Myocyte (in vitro differentiated cells): ENCODE measurements around the gene CISD3. TPM values are rescaled to one million over a fixed set of nuclear protein-coding genes. Genes with fewer than 3 reads are reported as not detected.

ENCODE experiments used
- DNase-seq: peaks from one replicate; pipeline ENCODE4 v3.0.0-alpha.2; 2012; ENCODE audit warnings: low read depth
- total RNA-seq: library from RNA; depleted of rRNA; stranded (reverse); fragments of >200 nt; gene quantifications from 2 replicates; pipeline ENCODE4 v1.2.3, GENCODE V29; 2014

Gene CISD3
- total RNA-seq, 1 donor from 2014 or later = 6.2 TPM

- DNase-seq = no peak
Measured at GRCh38 chr17:38727736-38728135, 2.4 kb upstream of the CISD3 start.

GRCh38 chr17:38728290-38728831, 1.8 kb upstream of the CISD3 start:
- no peak for DNase-seq

GRCh38 chr17:38729368-38729885, 714 bp upstream of the CISD3 start:
- DNase-seq = no peak

DNA sequence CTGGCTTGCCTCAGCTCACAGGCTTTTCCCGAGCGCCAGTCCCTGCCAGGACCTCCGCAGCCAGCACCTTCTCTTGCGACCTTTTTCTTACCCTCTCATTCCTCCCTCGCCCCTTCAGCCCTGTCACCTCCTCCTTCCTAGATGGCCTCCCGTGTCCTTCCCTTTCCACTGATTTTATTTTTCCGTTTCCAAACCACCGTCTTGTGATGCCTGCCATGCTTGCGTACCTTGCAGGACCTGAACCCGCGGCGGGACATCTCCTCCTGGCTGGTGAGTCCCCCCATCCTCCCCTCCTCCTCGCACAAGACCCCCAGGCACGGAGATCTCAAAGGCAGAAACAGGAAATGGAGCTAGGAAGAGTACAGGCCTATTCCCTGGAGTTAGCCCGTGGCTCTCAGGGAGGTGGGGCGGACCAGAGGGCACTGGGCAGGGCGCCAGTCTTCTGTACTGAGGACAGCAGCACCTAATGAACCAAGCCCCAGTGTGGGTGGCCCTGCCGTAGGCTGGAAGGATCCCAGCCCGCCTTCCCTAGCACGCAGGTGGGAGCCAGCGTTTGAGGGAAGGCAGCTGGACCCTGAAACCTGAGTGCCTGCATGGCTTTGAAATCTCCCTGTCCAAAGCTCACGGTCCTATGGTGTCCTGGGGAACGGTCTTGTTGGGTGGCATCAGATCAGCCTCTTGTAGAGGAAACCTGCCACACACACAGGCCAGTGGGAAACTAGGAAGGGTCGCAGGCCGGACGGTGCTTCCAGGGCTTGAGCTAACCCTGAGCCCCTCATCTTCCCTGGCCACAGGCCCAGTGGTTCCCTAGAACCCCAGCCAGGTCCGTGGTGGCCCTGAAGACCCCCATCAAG, 612 bp downstream of the CISD3 start:
- DNase-seq = peak; percentile 61

- DNase-seq = no peak
Measured at GRCh38 chr17:38731526-38732294, 1.6 kb downstream of the CISD3 start.

GRCh38 chr17:38732376-38733281, 2.5 kb downstream of the CISD3 start:
- no peak for DNase-seq

DNA sequence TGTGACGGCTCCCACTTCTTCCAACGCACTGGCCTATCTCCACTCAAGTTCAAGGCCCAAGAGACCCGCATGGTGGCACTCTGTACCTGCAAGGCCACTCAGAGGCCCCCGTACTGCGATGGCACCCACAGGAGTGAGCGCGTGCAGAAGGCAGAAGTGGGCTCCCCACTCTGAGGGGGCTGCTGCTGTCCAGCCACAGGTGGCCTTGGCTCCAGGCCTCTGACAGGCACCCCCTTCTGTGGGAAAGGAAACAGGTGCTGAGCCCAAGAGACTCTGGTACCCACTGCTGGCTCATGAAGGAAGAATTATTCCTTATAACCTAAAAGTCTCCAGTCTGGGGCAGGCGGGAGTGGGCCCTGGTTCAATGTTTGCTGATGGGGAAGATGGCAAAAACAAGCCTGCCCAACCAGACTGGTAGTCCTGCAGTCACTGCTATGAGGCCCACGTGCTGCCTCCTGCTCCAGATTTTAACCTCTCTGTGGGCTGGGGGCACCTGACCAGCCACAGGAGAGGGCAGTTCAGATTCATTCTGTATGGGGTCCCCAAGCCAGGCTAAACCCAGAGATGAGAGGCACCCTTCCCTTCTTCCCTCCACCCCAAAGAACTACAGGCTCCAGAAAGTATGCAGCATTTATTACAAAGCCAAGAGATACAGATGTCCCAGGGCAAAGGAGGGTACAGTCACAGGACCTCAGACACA, 3.3 kb downstream of the CISD3 start:
- DNase-seq = no peak

DNA sequence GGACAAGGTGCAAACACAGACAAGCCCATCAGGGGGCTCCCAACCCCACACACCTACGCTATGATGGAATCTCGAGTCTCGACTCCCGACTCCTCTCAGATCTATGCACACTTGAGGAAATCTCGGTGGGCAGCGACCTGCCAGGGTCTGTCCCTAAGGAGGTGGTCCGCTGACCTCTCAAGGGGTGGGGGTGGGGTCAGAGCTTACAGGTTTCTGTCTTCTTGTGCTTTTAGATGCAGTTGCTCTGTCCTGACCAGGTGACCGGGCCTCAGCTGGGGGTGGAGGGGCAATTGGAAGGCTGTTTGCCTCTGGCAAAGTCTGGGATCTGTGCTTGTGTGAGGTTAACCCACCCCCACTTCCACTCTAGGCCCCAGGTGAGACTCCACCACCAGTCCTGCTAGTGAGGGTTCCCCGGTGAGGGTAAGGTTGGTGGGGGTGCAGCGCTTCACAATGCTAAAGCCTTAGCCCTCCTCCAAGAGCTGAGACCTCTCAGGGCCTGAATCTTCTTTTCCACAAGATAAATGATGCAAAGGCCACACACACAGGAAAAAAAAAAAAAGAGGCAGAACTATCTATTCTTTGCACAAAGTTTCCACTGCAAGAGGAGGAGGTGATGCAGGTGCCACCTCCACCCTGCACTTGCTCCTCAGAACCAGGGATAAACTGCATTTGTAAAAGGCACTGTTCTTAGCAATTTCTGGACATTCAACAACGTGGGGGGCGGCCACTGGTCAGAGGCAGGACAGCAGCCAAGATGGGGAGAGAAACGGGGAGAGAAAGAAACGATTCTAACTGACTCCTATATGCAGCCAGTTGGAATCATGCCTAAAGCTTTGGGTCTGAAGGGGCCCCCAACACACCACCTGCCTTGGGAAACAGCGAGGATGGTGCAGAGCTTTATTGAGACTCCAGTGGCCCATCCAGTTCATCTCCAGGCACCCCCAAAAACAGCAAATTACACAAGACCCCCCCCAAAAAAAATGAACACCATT, 4.1 kb downstream of the CISD3 start:
- no peak for DNase-seq

DNA sequence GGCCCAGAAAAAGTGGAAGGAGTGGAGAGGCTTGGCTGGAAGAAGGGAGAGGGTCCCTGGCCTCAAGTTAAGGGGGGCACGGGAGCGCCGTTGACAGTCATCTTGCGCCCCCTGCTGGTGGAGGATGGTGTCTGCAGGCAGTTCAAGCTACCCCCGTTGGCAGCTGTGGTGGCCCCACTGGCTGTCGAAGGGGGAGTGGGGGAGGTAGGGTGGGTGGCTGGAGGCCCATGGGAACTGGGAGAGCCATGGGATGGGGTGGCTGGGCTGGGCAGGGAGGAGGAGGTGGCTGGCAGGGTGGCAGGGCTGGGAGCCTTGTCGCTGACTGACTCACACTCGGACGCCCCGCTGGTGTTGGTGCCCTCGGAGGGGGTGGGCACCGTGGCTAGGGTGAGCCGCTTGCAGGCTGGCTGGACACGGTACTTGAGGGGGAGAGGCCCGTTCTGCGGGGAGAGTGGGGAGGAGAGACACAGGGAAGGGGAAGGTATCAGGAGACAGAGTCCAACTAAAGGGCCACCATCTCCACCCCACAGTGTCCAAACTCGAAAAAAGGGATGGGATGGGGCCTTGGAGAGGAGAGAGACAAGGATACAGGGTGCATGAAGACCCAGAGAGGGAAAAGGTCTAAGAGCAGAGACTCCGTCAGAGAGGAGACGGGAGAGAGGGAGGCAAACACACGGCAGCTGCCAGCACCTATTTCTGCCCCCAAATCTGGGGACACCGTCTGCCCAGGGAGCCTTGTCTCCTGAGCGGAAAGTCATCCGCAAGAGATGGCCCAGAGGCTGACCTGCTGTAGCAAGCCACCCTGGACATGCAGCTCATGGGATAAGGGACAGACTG, 5.2 kb downstream of the CISD3 start:
- peak; percentile 57 for DNase-seq

GRCh38 chr17:38738007-38738662, 8.0 kb downstream of the CISD3 start:
- no peak for DNase-seq

DNA sequence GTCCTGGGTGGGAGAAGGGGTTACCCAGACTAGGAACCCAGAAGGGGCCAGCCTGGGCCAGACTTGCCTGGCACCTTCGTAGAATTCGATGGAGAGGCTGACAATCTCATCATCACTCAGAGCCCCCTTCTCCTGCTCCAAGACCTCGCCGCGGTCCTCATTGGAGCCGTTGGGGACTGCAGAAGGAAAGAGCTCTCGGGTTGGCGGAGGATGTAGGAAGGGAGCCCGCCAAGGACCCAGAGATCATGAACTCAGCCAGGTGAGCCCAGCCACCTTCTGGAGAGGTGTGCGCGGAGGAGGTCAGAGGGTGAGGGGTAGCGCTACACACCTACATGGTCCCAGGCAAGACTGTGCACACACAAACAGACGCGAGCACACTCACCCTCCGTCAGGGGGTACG, 8.5 kb downstream of the CISD3 start:
- no peak for DNase-seq

DNA sequence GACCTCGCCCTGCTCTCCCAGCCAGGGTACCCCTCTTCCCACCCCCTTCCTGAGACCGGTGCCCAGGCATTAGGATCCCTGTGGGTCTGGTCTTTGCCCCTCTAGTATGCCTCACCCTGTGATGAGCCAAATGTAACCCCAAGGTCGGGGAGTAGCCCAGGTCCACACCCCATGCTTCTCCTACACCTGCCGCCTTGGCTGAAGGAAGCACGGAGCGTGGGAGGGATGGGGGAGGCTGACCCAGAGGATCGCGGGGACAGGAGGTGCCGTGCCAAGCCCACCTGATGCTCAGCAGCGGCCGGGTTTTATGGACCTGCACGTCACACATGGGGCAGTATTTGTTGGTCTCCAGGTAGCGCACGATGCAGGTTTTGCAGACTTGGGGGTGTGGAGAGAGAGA, 9.2 kb downstream of the CISD3 start:
- no peak for DNase-seq

DNA sequence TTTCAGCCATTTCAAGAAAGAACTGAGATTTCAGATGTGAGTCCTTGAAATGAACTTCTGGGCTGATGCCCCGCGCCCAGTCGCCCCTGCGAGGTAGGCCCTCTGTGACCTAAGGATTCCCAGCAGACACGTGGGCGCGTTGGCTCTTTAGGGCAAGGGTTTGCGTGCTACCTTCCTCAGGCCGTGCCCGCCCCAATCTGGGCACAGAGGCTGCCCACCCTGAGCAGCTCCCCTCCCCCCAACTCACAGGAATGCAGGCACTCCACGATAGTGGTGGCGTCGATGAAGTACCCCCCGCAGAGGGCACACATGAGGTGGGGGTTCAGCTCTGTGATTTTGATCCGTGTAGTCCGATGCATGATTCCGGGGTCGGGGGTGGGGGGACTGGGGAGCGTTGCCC, 9.9 kb downstream of the CISD3 start:
- DNase-seq = no peak

DNA sequence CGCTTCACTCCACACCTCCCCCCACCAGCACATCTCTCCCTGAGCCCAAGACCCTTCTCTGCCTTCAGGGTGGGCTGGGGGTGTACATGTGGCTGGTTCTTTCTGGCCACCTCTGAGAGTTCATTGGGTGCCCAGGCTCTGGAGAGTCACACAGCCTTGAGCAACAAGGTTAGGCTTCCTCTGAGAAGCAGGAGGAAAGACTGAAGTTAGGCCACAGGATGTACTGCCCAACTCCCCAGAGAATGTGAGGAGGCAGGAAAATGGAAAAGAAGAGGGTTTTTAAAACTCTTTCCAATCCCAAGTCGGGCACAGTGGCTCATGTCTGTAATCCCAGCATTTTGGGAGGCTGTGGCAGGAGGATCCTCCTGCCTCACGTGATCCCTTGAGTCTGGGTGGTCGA, 10.7 kb downstream of the CISD3 start:
- DNase-seq = no peak

DNA sequence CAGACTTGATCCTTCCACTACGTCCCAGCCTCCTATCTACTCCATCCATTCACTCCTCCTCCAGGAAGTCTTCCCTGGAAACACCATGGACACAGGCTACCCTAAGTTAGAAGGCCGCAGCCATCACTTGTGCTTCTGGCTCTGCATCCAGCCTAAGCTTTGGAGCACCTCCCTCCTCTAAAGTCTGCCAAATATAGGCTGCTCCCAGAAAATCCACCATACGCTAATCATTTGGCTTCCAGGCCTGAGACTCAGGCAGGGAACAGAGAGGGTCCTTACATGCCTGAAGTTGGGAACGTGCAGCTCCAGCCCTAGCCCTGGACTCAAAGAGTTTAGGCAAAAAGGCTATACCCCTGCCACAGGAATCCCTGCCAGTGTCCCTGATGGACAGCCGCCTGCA, 11.3 kb downstream of the CISD3 start:
- no peak for DNase-seq

- DNase-seq = peak; percentile 86
Measured at GRCh38 chr17:38741921-38742410, 11.8 kb downstream of the CISD3 start.
